SIG-M5 treated with dmso at 0.1 percent for 504 hours (cell line): Measurements from ENCODE around the gene TRIP6.

Experiments
- DNase-seq: peaks from one replicate; lab custom pipeline; 2025; ENCODE audit not compliant: unreplicated experiment; lab: John Stamatoyannopoulos, UW

Gene TRIP6

GRCh38 chr7:100867040-100867775 lies at the start of gene TRIP6:
Gene TRIP6, plus strand, starts transcription at chr7:100867387. Its CDS starts 111 bp downstream, at chr7:100867498.
- peak; percentile 77 for DNase-seq

GRCh38 chr7:100818366-100818765 lies 48.8 kb upstream of the TRIP6 start:
- no peak for DNase-seq

- no peak for DNase-seq
Observed at GRCh38 chr7:100818825-100819224, 48.4 kb upstream of the TRIP6 start.

- no peak for DNase-seq
Observed at GRCh38 chr7:100819586-100819985, 47.6 kb upstream of the TRIP6 start.

- no peak for DNase-seq
Observed at GRCh38 chr7:100822236-100823139, 44.7 kb upstream of the TRIP6 start.

GRCh38 chr7:100823140-100823525 lies 44.1 kb upstream of the TRIP6 start:
- no peak for DNase-seq

- DNase-seq: no peak
Observed at GRCh38 chr7:100823534-100823933, 43.7 kb upstream of the TRIP6 start.

- no peak for DNase-seq
Observed at GRCh38 chr7:100824499-100825214, 42.5 kb upstream of the TRIP6 start.

GRCh38 chr7:100825215-100825671 lies 41.9 kb upstream of the TRIP6 start:
- DNase-seq: no peak

GRCh38 chr7:100825751-100826513 lies 41.3 kb upstream of the TRIP6 start:
- peak; percentile 33 for DNase-seq

- no peak for DNase-seq
Observed at GRCh38 chr7:100826514-100827329, 40.5 kb upstream of the TRIP6 start.

GRCh38 chr7:100827330-100828226 lies 39.6 kb upstream of the TRIP6 start, which contains the start of gene EPHB4:
Gene EPHB4, minus strand, starts transcription at chr7:100827523. Its CDS starts 493 bp downstream, at chr7:100827030.
- DNase-seq: no peak

GRCh38 chr7:100829150-100829716 lies 38.0 kb upstream of the TRIP6 start:
- DNase-seq: no peak

GRCh38 chr7:100830396-100830795 lies 36.8 kb upstream of the TRIP6 start:
- DNase-seq: no peak

- DNase-seq: no peak
Observed at GRCh38 chr7:100832281-100832633, 34.9 kb upstream of the TRIP6 start.

- no peak for DNase-seq
Observed at GRCh38 chr7:100835903-100836811, 31.0 kb upstream of the TRIP6 start.

- no peak for DNase-seq
Observed at GRCh38 chr7:100836812-100837098, 30.4 kb upstream of the TRIP6 start.
